ENCODE measurements around the gene NXPH3.
A peak's percentile ranks its signal among the peaks of the same experiment; 100 is the strongest.

NXPH3 gene

GRCh38 chr17:49604314-49604869 lies 28.7 kb downstream of the NXPH3 start:
- no peak for TF ChIP-seq CTCF (IDR thresholded peaks at IDR 0.05; ENCODE audit: low read depth, low read length)
- no peak overlapping the region for H3K4me3 ChIP-seq (replicated peaks in 1 of 2; ENCODE audit: low read depth in 2 of 2, low read length in 2 of 2)

GRCh38 chr17:49610883-49611584 lies 35.4 kb downstream of the NXPH3 start:
- no peak overlapping the region for H3K4me3 ChIP-seq (replicated peaks in 1 of 2; ENCODE audit: low read depth in 2 of 2, low read length in 2 of 2)
- no peak for TF ChIP-seq CTCF (IDR thresholded peaks at IDR 0.05; ENCODE audit: low read depth, low read length)
- peak in 1 of 2 donors; percentile 17 for DNase-seq (ENCODE audit: low read depth in 2 of 2)

More at GRCh38 chr17:49604314-49604869, 28.7 kb downstream of the NXPH3 start:
- no peak for DNase-seq (ENCODE audit: low read depth in 2 of 2)

- no peak for DNase-seq (ENCODE audit: low read depth in 2 of 2)
- no peak overlapping the region for H3K4me3 ChIP-seq (replicated peaks in 1 of 2; ENCODE audit: low read depth in 2 of 2, low read length in 2 of 2)
- TF ChIP-seq CTCF (IDR thresholded peaks at IDR 0.05; ENCODE audit: low read depth, low read length): no peak
Observed at GRCh38 chr17:49612726-49613125, 37.1 kb downstream of the NXPH3 start.

GRCh38 chr17:49613182-49613800 lies 37.6 kb downstream of the NXPH3 start:
- no peak overlapping the region for H3K4me3 ChIP-seq (replicated peaks in 1 of 2; ENCODE audit: low read depth in 2 of 2, low read length in 2 of 2)
- no peak for TF ChIP-seq CTCF (IDR thresholded peaks at IDR 0.05; ENCODE audit: low read depth, low read length)
- no peak for DNase-seq (ENCODE audit: low read depth in 2 of 2)

- DNase-seq (ENCODE audit: low read depth in 2 of 2): peak; percentile 22 to 30
- peak; percentile 42 for TF ChIP-seq CTCF (IDR thresholded peaks at IDR 0.05; ENCODE audit: low read depth, low read length)
- H3K4me3 ChIP-seq (replicated peaks in 1 of 2; ENCODE audit: low read depth in 2 of 2, low read length in 2 of 2): no peak overlapping the region
Observed at GRCh38 chr17:49616086-49616485, 40.4 kb downstream of the NXPH3 start.

- peak; percentile 26 to 96 for DNase-seq (ENCODE audit: low read depth in 2 of 2)
- no peak overlapping the region for H3K4me3 ChIP-seq (replicated peaks in 1 of 2; ENCODE audit: low read depth in 2 of 2, low read length in 2 of 2)
- no peak for TF ChIP-seq CTCF (IDR thresholded peaks at IDR 0.05; ENCODE audit: low read depth, low read length)
Observed at GRCh38 chr17:49616601-49617131, 41.0 kb downstream of the NXPH3 start.
